GM23248 (cell line): Measurements from ENCODE around the gene STX18. TPM values are rescaled to one million over a fixed set of nuclear protein-coding genes. Genes with fewer than 3 reads are reported as not detected.

ENCODE experiments used
- DNase-seq: peaks from one replicate; pipeline ENCODE4 v3.0.0-alpha.2; 2015
- H2AFZ ChIP-seq: fragments of 200-600 bp; sonication (generic); 2 replicates; pipeline ENCODE4 v1.6.1; 2016; ENCODE audit warnings: antibody characterized with exemption
- H3F3A ChIP-seq: fragments of 200-600 bp; sonication (generic); 2 replicates; pipeline ENCODE4 v1.6.1; 2016; ENCODE audit warnings: mild to moderate bottlenecking, antibody characterized with exemption, mixed run types; ENCODE audit not compliant: insufficient read depth
- H3K27ac ChIP-seq: fragments of 200-600 bp; sonication (generic); 2 replicates; pipeline ENCODE4 v1.5.1; 2016; ENCODE audit warnings: mild to moderate bottlenecking
- H3K27me3 ChIP-seq: fragments of 200-600 bp; sonication (generic); replicated peaks from 2 replicates; pipeline ENCODE4 v1.6.1; 2016; ENCODE audit warnings: mild to moderate bottlenecking; ENCODE audit not compliant: insufficient read depth
- H3K36me3 ChIP-seq: fragments of 200-600 bp; sonication (generic); 2 replicates; pipeline ENCODE4 v1.6.1; 2016; ENCODE audit warnings: low read depth, mild to moderate bottlenecking
- H3K4me1 ChIP-seq: fragments of 200-600 bp; sonication (generic); 2 replicates; pipeline ENCODE4 v1.6.1; 2016; ENCODE audit warnings: mild to moderate bottlenecking; ENCODE audit not compliant: insufficient read depth
- H3K4me2 ChIP-seq: fragments of 200-600 bp; sonication (generic); one replicate; pipeline ENCODE4 v1.6.1; 2016; ENCODE audit warnings: mild to moderate bottlenecking; ENCODE audit not compliant: unreplicated experiment
- H3K4me3 ChIP-seq: fragments of 200-600 bp; sonication (generic); 2 replicates; pipeline ENCODE4 v1.5.1; 2016; ENCODE audit warnings: mild to moderate bottlenecking
- H3K79me2 ChIP-seq: fragments of 200-600 bp; sonication (generic); 2 replicates; pipeline ENCODE4 v1.6.1; 2016; ENCODE audit warnings: mild to moderate bottlenecking; ENCODE audit not compliant: insufficient read depth
- H3K9ac ChIP-seq: fragments of 200-600 bp; sonication (generic); 2 replicates; pipeline ENCODE4 v1.6.1; 2016; ENCODE audit warnings: mild to moderate bottlenecking
- H3K9me2 ChIP-seq: fragments of 200-600 bp; sonication (generic); 2 replicates; pipeline ENCODE4 v1.6.1; 2016; ENCODE audit warnings: mixed run types, mild to moderate bottlenecking, moderate library complexity; ENCODE audit not compliant: insufficient read depth
- H3K9me3 ChIP-seq: fragments of 200-600 bp; sonication (generic); one replicate; pipeline ENCODE4 v1.6.1; 2017; ENCODE audit warnings: low read depth
- H4K20me1 ChIP-seq: fragments of 200-600 bp; sonication (generic); 2 replicates; pipeline ENCODE4 v1.6.0; 2016; ENCODE audit not compliant: insufficient read depth
- EZH2 ChIP-seq: fragments of 200-600 bp; sonication (generic); IDR thresholded peaks from 2 replicates; pipeline ENCODE4 v1.6.1; 2018; ENCODE audit warnings: antibody characterized with exemption, mild to moderate bottlenecking; ENCODE audit not compliant: insufficient read depth, poor library complexity, severe bottlenecking
- EZH2phosphoT487 ChIP-seq: fragments of 200-600 bp; sonication (generic); IDR thresholded peaks from 2 replicates; pipeline ENCODE4 v1.6.1; 2018; ENCODE audit warnings: antibody characterized with exemption, moderate library complexity, mild to moderate bottlenecking, low read depth; ENCODE audit not compliant: insufficient read depth
- WGBS, 2 experiments: methylation state at CpG; one replicate each; pipeline ENCODE4 v1.1.6; 2015 to 2017; ENCODE audit warnings: low lambda C conversion rate in 2 of 2, low coverage in 1 of 2; ENCODE audit errors: missing lambda C conversion rate in 2 of 2; 5-methylcytosine and 5-hydroxymethylcytosine counted together
- in situ Hi-C: fragments of 300-500 bp; cut with MboI; formaldehyde crosslinking; loops from 2 replicates; pipeline ENCODE4 v1.15.0; 2020
- polyA plus RNA-seq: library from polyadenylated mRNA; unstranded; fragments of >200 nt; fragmentation: Nextera tagmentation; extraction: Ambion mirVana; gene quantifications from 2 replicates; pipeline ENCODE4 v1.2.1, GENCODE V29; 2016
- total RNA-seq: library from RNA; depleted of rRNA; stranded (reverse); fragments of >200 nt; shearing (Covaris generic); gene quantifications from 2 replicates; pipeline ENCODE4 v1.2.3, GENCODE V29; 2014

Gene STX18
- total and polyA plus RNA-seq, 2 experiments from 2014 or later: 39.2 to 42.6 TPM

- H3F3A ChIP-seq: no peaks in the 10 kb centered on the region
- WGBS, 2 experiments: 39 to 42% methylated on average over 28 of the region's 28 CpGs
- TF ChIP-seq EZH2: no peak
- TF ChIP-seq EZH2phosphoT487: no peak
- peaks cover 17% of the 10 kb centered on the region; the same call in 1 of the 2 replicates for H3K27me3 ChIP-seq
- H3K79me2 ChIP-seq: no peaks in the 10 kb centered on the region
- no peak for DNase-seq
- H3K9ac ChIP-seq: no peak overlapping the region
- no peak overlapping the region for H3K4me2 ChIP-seq
- H3K36me3 ChIP-seq: no peaks in the 10 kb centered on the region
- H3K9me2 ChIP-seq: no peaks in the 10 kb centered on the region
- H3K9me3 ChIP-seq: no peaks in the 10 kb centered on the region
- in situ Hi-C loops: no loop called here
- H3K27ac ChIP-seq: no peak overlapping the region
- H3K4me3 ChIP-seq: no peak overlapping the region
- no peaks in the 10 kb centered on the region for H3K4me1 ChIP-seq
- no peak overlapping the region for H2AFZ ChIP-seq
- H4K20me1 ChIP-seq: no peaks in the 10 kb centered on the region
These were observed 135.2 kb downstream of the STX18 start for GRCh38 chr4:4406455-4407298.

DNA sequence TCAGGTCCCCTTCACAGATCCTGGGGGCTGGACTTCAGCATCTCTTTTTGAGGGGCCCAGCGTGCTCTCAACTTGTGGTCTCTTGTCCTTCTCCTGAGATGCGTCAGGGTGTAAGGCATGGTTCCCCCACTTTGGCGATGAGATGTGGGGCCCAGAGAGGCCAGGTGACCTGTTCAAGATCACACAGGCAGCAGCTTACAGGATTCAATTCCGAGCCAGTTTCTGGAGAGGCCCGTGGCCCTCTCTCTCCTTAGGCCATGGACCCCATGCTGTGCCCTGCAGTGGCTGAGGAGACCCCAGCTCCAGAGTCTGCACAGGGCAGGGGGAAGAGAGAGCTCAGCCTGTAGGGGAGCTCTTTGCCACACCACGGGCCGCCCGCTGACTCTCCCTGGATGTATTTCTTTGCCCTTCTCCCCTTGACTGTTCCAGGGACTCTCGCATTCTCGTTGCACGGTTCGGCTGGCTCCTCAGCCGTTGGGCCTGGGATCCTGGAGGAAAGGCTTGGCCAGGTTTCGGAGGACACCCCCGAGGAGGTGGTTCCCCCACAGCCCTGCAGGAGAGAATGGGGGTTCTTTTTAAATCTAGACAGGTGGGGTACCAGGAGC is 136.4 kb downstream of the STX18 start:
- WGBS, 2 experiments: 59 to 71% methylated on average over 15 of the region's 15 CpGs
- Histone ChIP-seq H3K27me3 (peaks cover 25% of the 10 kb centered on the region), H3K9ac (no peak overlapping the region), H3F3A (no peaks in the 10 kb centered on the region), H3K79me2 (no peaks in the 10 kb centered on the region), H4K20me1 (no peaks in the 10 kb centered on the region), H3K9me2 (no peaks in the 10 kb centered on the region), H3K4me2 (no peak overlapping the region), H2AFZ (no peak overlapping the region), H3K4me3 (no peak overlapping the region), H3K4me1 (no peaks in the 10 kb centered on the region), H3K27ac (no peak overlapping the region), H3K36me3 (no peaks in the 10 kb centered on the region), H3K9me3 (no peaks in the 10 kb centered on the region)
- in situ Hi-C loops: no loop called here
- DNase-seq: no peak
- TF ChIP-seq EZH2: no peak
- TF ChIP-seq EZH2phosphoT487: no peak

- in situ Hi-C loops: no loop called here
These were observed 138.9 kb downstream of the STX18 start for GRCh38 chr4:4402966-4403365.

DNA sequence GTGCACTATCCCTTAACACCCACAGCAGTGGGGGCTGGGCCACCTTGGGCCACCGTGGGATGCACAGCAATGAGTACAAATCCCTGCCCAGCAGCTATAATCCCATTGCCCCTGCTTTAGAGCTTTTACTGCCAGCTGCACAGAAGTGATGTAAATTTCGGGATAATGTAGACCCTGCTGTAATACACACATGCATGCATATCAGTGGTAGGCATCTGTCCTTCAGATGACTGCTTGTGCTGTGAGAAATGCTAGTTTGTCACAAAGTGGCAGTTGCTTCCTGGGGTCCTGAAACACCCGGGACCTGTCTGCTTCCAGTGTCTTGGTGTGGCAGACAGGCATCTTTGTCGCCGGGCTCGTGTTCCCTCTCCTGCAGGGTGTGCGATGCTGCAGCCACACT is 140.8 kb downstream of the STX18 start:
- Histone ChIP-seq H3K79me2 (no peaks in the 10 kb centered on the region), H3F3A (no peaks in the 10 kb centered on the region), H4K20me1 (no peaks in the 10 kb centered on the region), H3K4me3 (no peak overlapping the region), H3K9me3 (no peaks in the 10 kb centered on the region), H3K27ac (no peak overlapping the region), H3K9me2 (no peaks in the 10 kb centered on the region), H2AFZ (no peak overlapping the region), H3K4me1 (no peaks in the 10 kb centered on the region), H3K4me2 (no peak overlapping the region), H3K36me3 (no peaks in the 10 kb centered on the region), H3K27me3 (peaks cover 50% of the 10 kb centered on the region), H3K9ac (no peak overlapping the region)
- 11 to 19% methylated on average over 7 of the region's 7 CpGs for WGBS, 2 experiments
- no peak for TF ChIP-seq EZH2
- no peak for TF ChIP-seq EZH2phosphoT487
- in situ Hi-C loops: no loop called here
- no peak for DNase-seq

More at GRCh38 chr4:4402966-4403365, 138.9 kb downstream of the STX18 start:
- no peak overlapping the region for H3K27ac ChIP-seq
- no peaks in the 10 kb centered on the region for H3K79me2 ChIP-seq
- no peaks in the 10 kb centered on the region for H3K36me3 ChIP-seq
- no peaks in the 10 kb centered on the region for H3K9me3 ChIP-seq
- no peaks in the 10 kb centered on the region for H3K9me2 ChIP-seq
- no peaks in the 10 kb centered on the region for H3F3A ChIP-seq
- H3K9ac ChIP-seq: no peak overlapping the region
- 17 to 23% methylated on average over 13 of the region's 13 CpGs for WGBS, 2 experiments
- TF ChIP-seq EZH2phosphoT487: no peak
- no peak for TF ChIP-seq EZH2
- H3K4me3 ChIP-seq: no peak overlapping the region
- no peaks in the 10 kb centered on the region for H4K20me1 ChIP-seq
- DNase-seq: peak; percentile 73
- H3K4me2 ChIP-seq: no peak overlapping the region
- H3K27me3 ChIP-seq: peaks cover 45% of the 10 kb centered on the region
- H3K4me1 ChIP-seq: no peaks in the 10 kb centered on the region
- no peak overlapping the region for H2AFZ ChIP-seq
